Parathyroid adenoma (tissue), 2 donors: Measurements from ENCODE around the gene TBX4.

ENCODE experiments used
- H2AFZ ChIP-seq: fragments of 300-600 bp; sonication (generic); one replicate; pipeline ENCODE4 v1.7.0; 2017; ENCODE audit warnings: antibody characterized with exemption, mild to moderate bottlenecking
- H3K27ac ChIP-seq: fragments of 300-600 bp; sonication (generic); one replicate; pipeline ENCODE4 v1.7.0; 2017
- H3K27me3 ChIP-seq: fragments of 300-600 bp; sonication (generic); one replicate; pipeline ENCODE4 v1.7.0; 2017; ENCODE audit warnings: low read length; ENCODE audit not compliant: control insufficient read depth, insufficient read depth
- H3K36me3 ChIP-seq: fragments of 300-600 bp; sonication (generic); one replicate; pipeline ENCODE4 v1.7.0; 2017; ENCODE audit warnings: low read length; ENCODE audit not compliant: control insufficient read depth, insufficient read depth
- H3K4me1 ChIP-seq: fragments of 300-600 bp; sonication (generic); one replicate; pipeline ENCODE4 v1.7.0; 2017; ENCODE audit warnings: control low read depth
- H3K4me2 ChIP-seq: fragments of 300-600 bp; sonication (generic); one replicate; pipeline ENCODE4 v1.7.0; 2017; ENCODE audit warnings: low read length
- H3K4me3 ChIP-seq: fragments of 300-600 bp; sonication (generic); one replicate; pipeline ENCODE4 v1.7.0; 2017; ENCODE audit warnings: low read depth, low read length
- H3K79me2 ChIP-seq: fragments of 300-600 bp; sonication (generic); one replicate; pipeline ENCODE4 v1.7.0; 2017; ENCODE audit warnings: control low read depth
- H3K9ac ChIP-seq: fragments of 300-600 bp; sonication (generic); one replicate; pipeline ENCODE4 v1.7.0; 2017; ENCODE audit warnings: mild to moderate bottlenecking
- H3K9me3 ChIP-seq: fragments of 300-600 bp; sonication (generic); one replicate; pipeline ENCODE4 v1.7.0; 2017; ENCODE audit warnings: low read length; ENCODE audit not compliant: control insufficient read depth
- CTCF ChIP-seq: fragments of 300-600 bp; sonication (generic); IDR thresholded peaks from one replicate; pipeline ENCODE4 v1.7.0; 2017; ENCODE audit warnings: antibody characterized with exemption, mild to moderate bottlenecking
- donor health status: primary hyperparathyroidism.

The TBX4 gene

DNA sequence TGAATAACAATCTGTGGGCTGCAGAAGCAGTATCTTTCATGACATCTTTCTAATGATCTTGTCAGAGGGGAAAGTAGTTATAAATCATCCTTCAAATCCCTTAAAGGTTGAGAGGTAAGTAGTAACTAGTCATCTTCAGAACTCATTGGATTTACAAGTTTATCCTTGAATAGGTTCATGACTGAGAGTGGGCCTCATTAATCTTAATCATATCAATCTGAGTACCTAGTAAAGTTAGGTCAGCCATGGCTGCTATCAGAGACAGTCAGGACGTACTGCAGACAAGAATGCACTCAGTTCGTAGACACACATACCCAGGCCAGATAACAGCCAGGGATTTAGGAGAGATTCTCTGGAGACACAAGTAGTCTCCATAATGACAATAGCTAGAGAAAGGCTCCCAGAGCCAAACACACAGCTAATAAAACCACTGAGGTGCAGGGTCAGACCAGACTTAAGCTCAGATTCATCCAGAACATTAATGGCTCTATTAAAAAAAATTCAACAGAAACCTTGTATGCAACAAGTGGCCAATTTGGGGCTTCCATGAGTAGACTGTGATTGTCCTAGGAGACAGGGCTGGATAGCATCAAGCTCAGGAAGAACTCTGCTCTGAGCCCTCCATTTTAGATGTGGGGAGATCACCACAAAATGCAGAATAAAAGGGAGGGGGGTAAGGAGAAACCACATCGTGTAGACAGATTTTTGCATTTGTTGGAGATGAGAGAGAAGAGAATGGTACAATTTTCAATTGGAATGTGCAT, 65.8 kb downstream of the TBX4 start:
- Histone ChIP-seq H3K9ac (no peak overlapping the region), H3K4me3 (no peak overlapping the region), H3K79me2 (no peaks in the 10 kb centered on the region), H3K4me2 (no peak overlapping the region), H3K9me3 (no peaks in the 10 kb centered on the region), H3K4me1 (no peaks in the 10 kb centered on the region), H3K36me3 (no peaks in the 10 kb centered on the region), H2AFZ (no peak overlapping the region), H3K27me3 (no peaks in the 10 kb centered on the region), H3K27ac (no peak overlapping the region)
- TF ChIP-seq CTCF: no peak

DNA sequence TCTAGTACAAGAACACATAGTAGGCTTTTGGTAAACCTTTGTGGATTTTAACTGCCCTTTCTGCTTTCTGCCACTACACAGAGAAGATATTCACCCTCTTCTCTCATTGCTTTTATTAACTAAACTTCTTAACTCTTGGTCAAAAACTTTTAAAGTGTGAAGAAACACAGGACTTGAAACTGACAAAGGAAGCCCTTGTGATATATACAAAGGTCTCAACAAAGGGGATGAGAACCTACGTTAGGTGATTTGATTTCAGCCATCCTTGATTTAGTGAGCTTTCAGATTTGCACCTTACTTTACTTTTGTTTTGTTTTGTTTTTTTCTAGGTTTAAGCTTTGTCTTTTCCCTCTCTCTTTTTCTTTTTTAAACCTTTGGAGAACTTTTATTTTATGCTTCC, 66.9 kb downstream of the TBX4 start:
- Histone ChIP-seq H3K4me1 (no peaks in the 10 kb centered on the region), H3K9me3 (no peaks in the 10 kb centered on the region), H3K4me2 (no peak overlapping the region), H3K4me3 (no peak overlapping the region), H3K27ac (no peak overlapping the region), H3K9ac (no peak overlapping the region), H3K36me3 (no peaks in the 10 kb centered on the region), H2AFZ (no peak overlapping the region), H3K79me2 (no peaks in the 10 kb centered on the region), H3K27me3 (no peaks in the 10 kb centered on the region)
- TF ChIP-seq CTCF: no peak

DNA sequence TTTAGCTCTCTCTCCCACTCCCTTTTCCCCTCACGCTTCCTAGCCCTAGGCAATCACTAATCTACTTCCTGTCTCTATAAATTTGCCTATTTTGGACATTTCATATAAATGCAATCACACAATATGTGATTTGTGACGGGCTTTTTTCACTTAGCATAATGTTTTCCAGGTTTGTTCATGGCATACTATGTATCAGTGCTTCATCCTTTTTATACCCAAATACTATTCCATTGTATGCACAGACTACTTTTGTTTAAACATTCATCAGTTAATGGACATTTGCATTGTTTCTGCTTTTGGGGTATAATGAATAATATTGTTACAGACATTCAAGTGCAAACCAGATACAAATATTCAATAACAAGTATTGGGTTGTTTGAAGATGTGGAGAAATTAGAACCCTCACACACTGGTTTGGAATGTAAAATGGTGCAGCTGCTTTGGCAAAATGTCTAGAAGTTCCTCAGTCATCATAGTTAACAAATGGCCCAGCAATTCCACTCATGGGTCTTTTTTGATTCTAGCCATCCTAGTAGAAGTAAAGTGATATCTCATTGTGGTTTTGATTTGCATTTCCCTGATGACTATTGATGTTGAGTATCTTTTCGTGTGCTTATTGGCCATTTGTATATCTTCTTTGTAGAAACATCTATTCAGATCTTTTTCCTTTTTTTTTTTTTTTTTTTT, 67.7 kb downstream of the TBX4 start:
- no peaks in the 10 kb centered on the region for H3K4me1 ChIP-seq
- TF ChIP-seq CTCF: no peak
- H3K79me2 ChIP-seq: no peaks in the 10 kb centered on the region
- no peaks in the 10 kb centered on the region for H3K36me3 ChIP-seq
- no peak overlapping the region for H3K9ac ChIP-seq
- no peak overlapping the region for H3K4me2 ChIP-seq
- H3K27me3 ChIP-seq: no peaks in the 10 kb centered on the region
- H2AFZ ChIP-seq: no peak overlapping the region
- H3K9me3 ChIP-seq: no peaks in the 10 kb centered on the region
- no peak overlapping the region for H3K4me3 ChIP-seq
- H3K27ac ChIP-seq: no peak overlapping the region

DNA sequence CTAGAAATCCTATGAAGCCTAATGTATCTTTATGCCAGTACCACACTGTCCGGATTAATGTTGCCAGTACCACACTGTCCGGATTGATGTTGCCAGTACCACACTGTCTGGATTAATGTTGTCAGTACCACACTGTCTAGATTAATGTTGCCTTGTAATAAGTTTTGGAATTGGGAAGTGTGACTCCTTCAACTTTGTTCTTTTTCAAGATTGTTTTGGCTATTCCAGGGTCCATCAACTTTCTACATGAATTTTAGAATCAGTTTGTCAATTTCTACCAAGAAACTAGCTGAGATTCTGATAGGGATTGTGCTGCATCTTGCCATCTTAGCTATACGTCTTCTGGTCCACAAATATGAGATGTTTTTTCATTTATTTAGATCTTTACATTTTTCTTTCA, 68.7 kb downstream of the TBX4 start:
- no peak overlapping the region for H3K27ac ChIP-seq
- no peaks in the 10 kb centered on the region for H3K27me3 ChIP-seq
- H3K4me2 ChIP-seq: no peak overlapping the region
- no peaks in the 10 kb centered on the region for H3K79me2 ChIP-seq
- H3K4me1 ChIP-seq: no peaks in the 10 kb centered on the region
- no peak overlapping the region for H2AFZ ChIP-seq
- no peak overlapping the region for H3K9ac ChIP-seq
- H3K9me3 ChIP-seq: no peaks in the 10 kb centered on the region
- TF ChIP-seq CTCF: no peak
- no peak overlapping the region for H3K4me3 ChIP-seq
- no peaks in the 10 kb centered on the region for H3K36me3 ChIP-seq
